ENCODE measurements around the gene HOXA6.

The HOXA6 gene

GRCh38 chr7:27111751-27112277 is 35.8 kb downstream of the HOXA6 start:
- no peak for DNase-seq

- no peak for DNase-seq
Measured at GRCh38 chr7:27111042-27111750, 36.4 kb downstream of the HOXA6 start.

GRCh38 chr7:27110186-27111031 is 37.2 kb downstream of the HOXA6 start:
- DNase-seq, result no peak

- DNase-seq, result no peak
Measured at GRCh38 chr7:27109466-27110185, 37.9 kb downstream of the HOXA6 start.

- no peak for DNase-seq
Measured at GRCh38 chr7:27108390-27109127, 39.0 kb downstream of the HOXA6 start.

GRCh38 chr7:27107391-27108381 is 39.9 kb downstream of the HOXA6 start:
- no peak for DNase-seq

GRCh38 chr7:27106901-27107240 is 40.7 kb downstream of the HOXA6 start:
- DNase-seq, result no peak

GRCh38 chr7:27106181-27106900 is 41.2 kb downstream of the HOXA6 start:
- no peak for DNase-seq

GRCh38 chr7:27105301-27106031 is 42.1 kb downstream of the HOXA6 start:
- no peak for DNase-seq

- DNase-seq, result no peak
Measured at GRCh38 chr7:27104341-27105058, 43.1 kb downstream of the HOXA6 start.

- no peak for DNase-seq
Measured at GRCh38 chr7:27103489-27104226, 43.9 kb downstream of the HOXA6 start.

- no peak for DNase-seq
Measured at GRCh38 chr7:27102581-27103442, 44.8 kb downstream of the HOXA6 start, which contains the start of gene HOXA2. TSS of gene HOXA2 (minus strand) at chr7:27102683. CDS start at chr7:27102500, 183 bp downstream.

- no peak for DNase-seq
Measured at GRCh38 chr7:27101957-27102580, 45.5 kb downstream of the HOXA6 start.

- DNase-seq, result no peak
Measured at GRCh38 chr7:27101171-27101956, 46.2 kb downstream of the HOXA6 start.

GRCh38 chr7:27100694-27101170 is 46.8 kb downstream of the HOXA6 start:
- no peak for DNase-seq
